ENCODE data around the gene TNRC6C. TPM values are rescaled to one million over a fixed set of nuclear protein-coding genes. Genes with fewer than 3 reads are reported as not detected.
A peak's percentile ranks its signal among the peaks of the same experiment; 100 is the strongest.
"Not testable (repeated sequence)": the region's sequence is repeated elsewhere in the genome, so short reads cannot be mapped to it uniquely, and the experiment has no call there.

The TNRC6C gene
- total RNA-seq, 2 experiments from 2014 or later, result 74.7 TPM

DNA sequence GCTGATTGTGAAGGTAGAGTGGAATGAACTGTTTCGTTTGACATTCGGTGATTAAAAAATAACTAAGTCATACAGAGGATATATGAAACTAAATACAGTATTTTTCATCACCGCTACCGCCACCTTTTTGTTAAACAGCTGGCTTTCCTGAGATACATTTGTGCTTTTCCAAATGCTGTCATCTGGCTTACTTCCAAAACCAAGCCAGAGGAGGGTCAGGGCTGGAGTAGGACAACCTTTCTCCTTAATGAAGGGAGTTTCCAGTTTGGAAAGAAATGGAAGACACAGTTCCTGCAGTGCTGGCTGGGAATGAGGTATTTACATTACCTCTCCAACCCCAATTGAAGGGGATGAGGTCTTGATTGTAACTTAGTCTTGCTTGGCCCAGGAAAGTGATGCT, 3.2 kb downstream of the TNRC6C start:
- H3K4me1 Mint-ChIP-seq, result peaks cover 52% of the 10 kb centered on the region
- H3K27ac Mint-ChIP-seq, result no peak overlapping the region
- ATAC-seq (ENCODE audit: low read depth), result no peak
- H3K27me3 Mint-ChIP-seq, result peaks cover 3% of the 10 kb centered on the region
- no peak for DNase-seq
- no peaks in the 10 kb centered on the region for H3K9me3 Mint-ChIP-seq
- peak overlapping the region; percentile 51 for H3K4me3 Mint-ChIP-seq
- POLR2A ChIA-PET, result no interaction called here
- H3K36me3 Mint-ChIP-seq, result peaks cover 3% of the 10 kb centered on the region

DNA sequence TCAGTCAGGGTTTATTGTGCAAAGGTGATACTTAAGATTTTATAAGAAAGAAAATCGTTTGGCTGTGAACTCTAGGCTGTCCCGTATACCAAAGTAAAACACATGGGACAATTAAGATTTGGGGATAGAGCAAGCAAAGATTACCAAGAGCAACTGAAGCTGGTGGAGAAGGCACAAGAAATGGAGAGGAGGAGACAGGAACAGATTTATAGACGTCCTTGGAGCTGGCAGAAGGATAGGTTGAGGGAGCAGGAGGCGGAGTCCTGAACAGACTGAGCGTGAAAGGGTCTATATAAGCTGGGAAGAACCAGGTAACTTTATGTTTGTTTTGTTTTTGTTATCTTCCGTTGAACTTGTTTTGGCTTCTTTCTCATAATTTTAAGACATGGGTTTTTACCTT, 3.8 kb downstream of the TNRC6C start:
- H3K9me3 Mint-ChIP-seq, result no peaks in the 10 kb centered on the region
- no peaks in the 10 kb centered on the region for H3K27me3 Mint-ChIP-seq
- H3K36me3 Mint-ChIP-seq, result peaks cover 3% of the 10 kb centered on the region
- H3K27ac Mint-ChIP-seq, result peak overlapping the region; percentile 15
- peak overlapping the region; percentile 24 for H3K4me3 Mint-ChIP-seq
- H3K4me1 Mint-ChIP-seq, result peaks cover 48% of the 10 kb centered on the region
- POLR2A ChIA-PET, result no interaction called here
- ATAC-seq (ENCODE audit: low read depth), result no peak
- DNase-seq, result no peak

DNA sequence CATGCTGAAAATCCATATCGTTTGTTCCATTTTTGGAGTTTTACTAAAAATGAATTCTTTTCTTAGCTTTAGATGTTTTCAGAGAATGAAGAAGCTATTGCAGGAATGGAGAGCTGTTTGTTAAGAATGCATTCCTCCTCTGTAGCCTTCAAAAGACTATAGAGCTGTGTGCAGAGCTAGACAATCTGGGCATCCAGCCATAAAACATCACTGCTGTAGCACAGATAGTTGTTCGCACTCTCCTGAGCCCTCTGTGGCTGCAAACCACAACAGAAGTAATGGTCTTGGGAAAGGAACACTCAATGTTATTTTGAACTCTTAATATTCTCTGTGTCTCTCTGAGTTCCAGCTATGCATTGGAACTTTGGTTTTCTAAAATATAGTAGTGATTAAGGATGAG, 4.9 kb downstream of the TNRC6C start:
- POLR2A ChIA-PET, result no interaction called here
- Mint-ChIP-seq H3K36me3 (peaks cover 3% of the 10 kb centered on the region), H3K4me1 (peaks cover 45% of the 10 kb centered on the region), H3K4me3 (peak overlapping the region; percentile 49), H3K27me3 (no peaks in the 10 kb centered on the region), H3K9me3 (no peaks in the 10 kb centered on the region), H3K27ac (no peak overlapping the region)
- no peak for DNase-seq
- peak; percentile 38 for ATAC-seq (ENCODE audit: low read depth)

DNA sequence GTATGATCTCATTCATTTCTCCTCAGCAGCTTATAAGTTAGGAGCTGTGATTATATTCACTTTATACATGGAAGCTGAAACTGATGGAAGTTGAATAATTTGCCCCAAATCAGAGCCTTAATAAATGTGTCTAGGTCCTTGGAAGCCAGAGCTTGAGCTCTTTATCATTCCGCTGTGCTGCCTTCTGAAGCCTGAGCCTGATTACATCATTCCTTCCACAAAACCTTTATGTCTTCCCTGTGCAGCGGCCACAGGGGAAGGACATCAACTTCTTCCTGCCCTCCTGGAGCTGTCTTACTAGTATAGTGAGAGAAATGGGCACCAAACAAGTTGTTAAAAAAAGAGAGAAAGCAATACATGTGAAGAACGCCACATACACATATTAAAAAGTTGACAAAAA, 6.8 kb downstream of the TNRC6C start:
- peaks cover 42% of the 10 kb centered on the region for H3K4me1 Mint-ChIP-seq
- peaks cover 4% of the 10 kb centered on the region for H3K36me3 Mint-ChIP-seq
- no peak overlapping the region for H3K27ac Mint-ChIP-seq
- no peaks in the 10 kb centered on the region for H3K27me3 Mint-ChIP-seq
- ATAC-seq (ENCODE audit: low read depth) (no peak), DNase-seq (no peak)
- POLR2A ChIA-PET, result no interaction called here
- H3K4me3 Mint-ChIP-seq, result no peak overlapping the region
- no peaks in the 10 kb centered on the region for H3K9me3 Mint-ChIP-seq

DNA sequence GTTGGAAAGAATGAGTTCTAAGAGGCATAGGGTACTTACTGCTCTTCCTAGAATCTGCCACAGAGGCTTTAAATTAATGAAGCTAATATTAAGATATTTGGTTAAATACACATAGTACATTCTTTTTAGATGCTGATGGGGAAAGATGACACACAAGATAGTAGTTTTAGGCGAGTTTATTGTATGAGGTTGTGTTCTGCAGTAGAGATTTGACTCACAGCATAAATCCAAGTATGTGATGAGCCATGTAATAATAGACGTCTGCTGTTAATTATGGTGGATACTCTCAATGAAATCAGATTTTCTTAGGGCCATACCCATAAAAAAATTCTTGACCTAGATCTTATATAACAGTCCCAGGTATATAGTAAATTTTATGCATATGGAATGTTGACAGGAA, 8.0 kb downstream of the TNRC6C start:
- H3K4me3 Mint-ChIP-seq, result no peak overlapping the region
- H3K27me3 Mint-ChIP-seq, result no peaks in the 10 kb centered on the region
- POLR2A ChIA-PET, result no interaction called here
- peaks cover 39% of the 10 kb centered on the region for H3K4me1 Mint-ChIP-seq
- peaks cover 8% of the 10 kb centered on the region for H3K36me3 Mint-ChIP-seq
- ATAC-seq (ENCODE audit: low read depth) (no peak), DNase-seq (no peak)
- no peaks in the 10 kb centered on the region for H3K9me3 Mint-ChIP-seq
- no peak overlapping the region for H3K27ac Mint-ChIP-seq

DNA sequence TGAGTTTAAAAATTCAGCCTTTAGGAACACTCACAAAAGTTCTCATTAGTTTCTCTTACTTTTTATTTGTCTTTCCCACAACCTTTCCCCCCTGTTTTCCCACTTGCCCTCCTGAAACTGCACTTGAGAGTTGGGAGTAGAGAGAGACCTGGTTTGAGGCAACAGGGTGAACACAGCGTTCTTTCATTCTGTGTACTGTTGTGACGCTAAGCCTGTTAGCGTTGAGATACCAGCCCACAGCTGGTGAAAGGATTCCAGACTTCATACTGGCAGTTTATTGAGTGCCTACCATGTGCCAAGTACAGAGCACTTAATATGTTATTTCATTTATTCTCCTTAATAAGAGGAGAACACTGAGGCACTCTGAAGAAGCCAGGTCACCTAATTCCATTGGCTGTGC, 10.3 kb downstream of the TNRC6C start:
- no peaks in the 10 kb centered on the region for H3K27me3 Mint-ChIP-seq
- H3K36me3 Mint-ChIP-seq, result peaks cover 14% of the 10 kb centered on the region
- ATAC-seq (ENCODE audit: low read depth), result no peak
- no peak overlapping the region for H3K27ac Mint-ChIP-seq
- peaks cover 25% of the 10 kb centered on the region for H3K4me1 Mint-ChIP-seq
- no peak for DNase-seq
- no peak overlapping the region for H3K4me3 Mint-ChIP-seq
- POLR2A ChIA-PET, result no interaction called here
- H3K9me3 Mint-ChIP-seq, result no peaks in the 10 kb centered on the region

DNA sequence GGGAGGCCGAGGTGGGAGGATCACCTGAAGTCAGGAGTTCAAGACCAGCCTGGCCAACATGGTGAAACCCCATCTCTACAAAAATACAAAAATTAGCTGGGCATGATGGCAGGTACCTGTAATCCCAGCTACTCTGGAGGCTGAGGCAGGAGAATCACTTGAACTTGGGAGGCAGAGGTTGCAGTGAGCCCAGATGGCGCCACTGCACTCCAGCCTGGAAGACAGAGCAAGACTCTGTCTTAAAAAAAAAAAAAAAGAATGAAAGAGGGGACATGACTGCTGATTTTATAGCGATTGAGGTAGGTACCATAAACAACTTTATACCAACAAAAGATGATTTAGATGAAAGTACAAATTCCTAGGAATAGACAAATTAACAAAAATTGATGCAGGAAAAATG, 13.8 kb downstream of the TNRC6C start:
- ATAC-seq (ENCODE audit: low read depth); POLR2A ChIA-PET; H3K27me3 Mint-ChIP-seq; H3K4me3 Mint-ChIP-seq; H3K9me3 Mint-ChIP-seq; DNase-seq; H3K27ac Mint-ChIP-seq; H3K4me1 Mint-ChIP-seq: not testable (repeated sequence)
- peaks cover 15% of the 10 kb centered on the region for H3K36me3 Mint-ChIP-seq

DNA sequence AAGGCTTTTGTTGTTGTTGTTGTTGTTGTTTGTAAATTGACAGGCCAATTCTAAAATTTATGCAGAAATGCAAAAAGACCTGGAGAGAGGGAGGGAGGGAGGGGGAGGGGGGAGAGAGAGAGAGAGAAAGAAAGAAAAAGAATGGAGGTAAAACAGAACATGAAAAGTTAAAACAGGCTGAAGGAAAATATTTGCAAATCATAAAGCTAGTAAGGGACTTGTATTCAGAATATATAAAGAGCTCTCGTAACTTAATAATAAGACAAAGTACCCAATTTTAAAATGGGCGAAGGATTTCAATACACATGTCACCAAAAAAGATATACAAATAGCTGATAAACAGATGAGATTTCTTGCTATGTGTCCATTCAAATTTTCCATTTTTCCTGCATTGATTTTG, 15.4 kb downstream of the TNRC6C start:
- Mint-ChIP-seq H3K4me3 (no peak overlapping the region), H3K9me3 (no peaks in the 10 kb centered on the region), H3K27me3 (no peaks in the 10 kb centered on the region), H3K36me3 (peaks cover 13% of the 10 kb centered on the region), H3K27ac (no peak overlapping the region), H3K4me1 (peaks cover 10% of the 10 kb centered on the region)
- DNase-seq (no peak), ATAC-seq (ENCODE audit: low read depth) (no peak)
- POLR2A ChIA-PET, result no interaction called here

DNA sequence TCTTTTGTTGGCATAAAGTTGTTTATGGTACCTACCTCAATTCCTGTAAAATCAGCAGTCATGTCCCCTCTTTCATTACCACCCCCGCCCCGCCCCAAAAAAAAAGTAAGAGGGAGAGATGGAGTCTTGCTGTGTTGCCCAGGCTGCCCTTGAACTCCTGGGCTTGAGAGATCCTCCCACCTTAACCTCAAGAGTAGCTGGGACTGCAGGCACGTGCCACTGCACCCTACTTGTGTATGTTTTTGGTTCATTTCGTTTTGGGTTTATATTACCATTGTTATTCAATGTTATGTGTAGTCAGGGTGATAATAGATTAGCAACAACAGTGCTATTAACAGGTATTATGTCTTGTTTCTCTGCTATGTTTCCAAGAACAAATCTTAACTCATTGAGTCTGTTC, 15.9 kb downstream of the TNRC6C start:
- ATAC-seq (ENCODE audit: low read depth) (no peak), DNase-seq (no peak)
- Mint-ChIP-seq H3K4me1 (peaks cover 10% of the 10 kb centered on the region), H3K27me3 (no peaks in the 10 kb centered on the region), H3K9me3 (no peaks in the 10 kb centered on the region), H3K27ac (no peak overlapping the region), H3K36me3 (peaks cover 13% of the 10 kb centered on the region), H3K4me3 (no peak overlapping the region)
- POLR2A ChIA-PET, result no interaction called here

DNA sequence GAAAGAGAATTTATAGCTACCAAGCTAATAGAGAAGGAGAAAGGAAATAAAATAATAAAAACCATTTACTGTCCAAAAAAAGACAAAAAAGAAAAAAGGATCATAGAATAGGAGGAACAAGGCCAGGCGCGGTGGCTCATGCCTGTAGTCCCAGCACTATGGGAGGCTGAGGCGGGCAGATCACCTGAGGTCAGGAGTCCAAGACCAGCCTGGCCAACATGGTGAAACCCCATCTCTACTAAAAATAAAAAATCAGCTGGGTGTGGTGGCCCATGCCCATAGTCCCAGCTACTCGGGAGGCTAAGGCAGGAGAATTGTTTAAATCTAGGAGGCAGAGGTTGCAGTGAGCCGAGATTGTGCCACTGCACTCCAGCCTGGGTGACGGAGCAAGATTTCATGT, 23.9 kb downstream of the TNRC6C start:
- H3K27me3 Mint-ChIP-seq; H3K27ac Mint-ChIP-seq; ATAC-seq (ENCODE audit: low read depth); H3K4me3 Mint-ChIP-seq; H3K4me1 Mint-ChIP-seq; H3K9me3 Mint-ChIP-seq; DNase-seq; POLR2A ChIA-PET: not testable (repeated sequence)
- peaks cover 32% of the 10 kb centered on the region for H3K36me3 Mint-ChIP-seq

DNA sequence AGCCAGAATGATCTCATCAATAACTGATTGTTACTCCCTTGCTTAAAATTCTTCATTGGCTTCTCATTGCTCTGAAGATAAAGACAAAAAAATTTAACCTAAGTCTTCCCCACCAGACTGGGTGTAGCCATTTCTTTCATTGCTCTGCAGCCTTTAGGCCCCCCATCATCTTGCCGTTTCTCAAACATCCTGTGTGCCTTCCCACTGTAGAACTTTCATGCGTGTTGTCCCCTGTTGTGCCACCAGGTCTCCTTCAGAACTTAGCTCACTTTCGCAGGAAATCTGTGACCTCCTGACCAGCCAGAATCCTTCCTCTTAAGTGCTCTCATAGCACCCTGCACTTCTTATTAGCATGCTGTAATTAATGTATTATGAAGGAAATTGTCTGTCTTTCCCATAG, 31.8 kb downstream of the TNRC6C start:
- peaks cover 7% of the 10 kb centered on the region for H3K36me3 Mint-ChIP-seq
- H3K27ac Mint-ChIP-seq, result no peak overlapping the region
- no peaks in the 10 kb centered on the region for H3K27me3 Mint-ChIP-seq
- POLR2A ChIA-PET, result no interaction called here
- H3K4me1 Mint-ChIP-seq, result peaks cover 27% of the 10 kb centered on the region
- H3K9me3 Mint-ChIP-seq, result no peaks in the 10 kb centered on the region
- H3K4me3 Mint-ChIP-seq, result no peak overlapping the region
- no peak for DNase-seq
- peak; percentile 26 for ATAC-seq (ENCODE audit: low read depth)

DNA sequence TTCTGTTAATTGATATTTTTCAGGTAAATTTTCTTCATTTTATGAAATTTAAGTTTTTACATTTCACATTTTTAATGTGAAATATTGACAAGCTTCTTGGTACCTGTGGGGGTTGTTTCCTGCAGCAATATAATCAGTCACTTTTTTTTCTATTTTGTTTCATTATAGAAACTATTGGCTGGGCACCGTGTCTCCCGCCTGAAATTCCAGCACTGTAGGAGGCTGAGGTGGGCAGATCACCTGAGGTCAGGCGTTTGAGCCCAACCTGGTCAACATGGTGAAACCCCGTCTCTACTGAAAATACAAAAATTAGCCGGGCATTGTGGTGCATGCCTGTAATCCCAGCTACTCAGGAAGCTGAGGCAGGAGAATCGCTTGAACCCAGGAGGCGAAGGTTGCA, 35.2 kb downstream of the TNRC6C start:
- H3K36me3 Mint-ChIP-seq; H3K27ac Mint-ChIP-seq; H3K27me3 Mint-ChIP-seq; ATAC-seq (ENCODE audit: low read depth); H3K9me3 Mint-ChIP-seq; DNase-seq; H3K4me3 Mint-ChIP-seq; POLR2A ChIA-PET: not testable (repeated sequence)
- H3K4me1 Mint-ChIP-seq, result peaks cover 26% of the 10 kb centered on the region

DNA sequence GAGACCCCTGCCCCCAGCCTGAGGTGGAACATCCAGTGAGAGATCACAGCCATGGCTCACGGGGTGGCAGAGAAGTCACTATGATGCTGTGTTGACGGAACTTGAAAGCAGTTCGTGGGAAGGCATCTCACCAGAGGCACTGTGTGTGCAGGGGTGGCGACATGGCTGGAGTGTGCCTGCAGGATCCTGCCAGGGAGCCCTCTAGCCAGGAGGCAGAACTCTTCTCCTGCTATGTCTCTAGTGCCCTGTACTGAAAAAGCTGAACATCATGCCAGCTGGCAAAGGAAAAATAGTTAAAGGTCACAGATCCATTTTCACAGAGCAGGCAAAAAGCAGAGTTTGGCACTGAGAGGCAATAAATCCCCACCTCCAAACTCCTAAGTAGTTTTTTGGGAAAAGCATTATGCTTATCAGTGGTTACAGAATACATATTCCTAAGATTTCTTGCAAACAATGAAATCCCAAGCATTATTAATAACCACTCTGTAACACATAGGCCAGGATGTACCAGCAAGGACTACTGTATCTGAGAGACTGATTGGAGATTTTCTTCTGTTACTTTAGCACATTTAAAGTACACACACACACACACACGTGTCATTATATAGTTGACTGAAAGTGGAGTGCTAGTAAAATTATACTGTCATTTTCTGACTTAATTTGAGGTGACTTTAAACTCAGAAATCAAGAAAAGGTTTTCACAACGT, 36.8 kb downstream of the TNRC6C start:
- no peak for DNase-seq
- ATAC-seq (ENCODE audit: low read depth), result no peak

DNA sequence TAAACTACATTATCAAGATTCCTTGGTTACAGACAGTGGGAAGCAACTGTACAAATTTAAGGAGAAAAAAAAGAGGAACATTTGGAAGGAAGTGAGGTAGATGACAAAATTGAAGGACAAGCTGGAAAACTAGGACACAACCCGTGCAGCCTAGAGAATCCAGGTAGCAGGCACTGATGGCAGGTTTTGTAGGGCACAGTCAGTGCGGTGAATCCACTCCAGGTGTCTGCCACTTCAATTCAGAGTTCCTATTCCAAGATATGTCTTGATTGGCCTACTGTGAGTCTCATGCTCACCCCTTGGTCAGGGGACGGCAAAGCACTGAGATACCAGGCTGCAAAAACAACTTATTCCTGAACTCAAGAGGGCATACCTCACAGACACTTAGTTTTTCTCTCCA, 37.8 kb downstream of the TNRC6C start:
- Mint-ChIP-seq H3K27me3 (no peaks in the 10 kb centered on the region), H3K4me3 (no peak overlapping the region), H3K9me3 (no peaks in the 10 kb centered on the region), H3K27ac (no peak overlapping the region), H3K4me1 (peaks cover 14% of the 10 kb centered on the region), H3K36me3 (peaks cover 6% of the 10 kb centered on the region)
- no peak for ATAC-seq (ENCODE audit: low read depth)
- no peak for DNase-seq
- POLR2A ChIA-PET, result no interaction called here

More for the DNA sequence above, 36.8 kb downstream of the TNRC6C start:
- POLR2A ChIA-PET, result no interaction called here
- H3K4me3 Mint-ChIP-seq, result no peak overlapping the region
- peaks cover 18% of the 10 kb centered on the region for H3K4me1 Mint-ChIP-seq
- no peaks in the 10 kb centered on the region for H3K27me3 Mint-ChIP-seq
- peaks cover 6% of the 10 kb centered on the region for H3K36me3 Mint-ChIP-seq
- no peak overlapping the region for H3K27ac Mint-ChIP-seq
- no peaks in the 10 kb centered on the region for H3K9me3 Mint-ChIP-seq

Data from activated naive CD8-positive, alpha-beta T cell treated with anti-CD3 and anti-CD28 coated beads, Interleukin-2, amount 10 ng/mL, durations not matched to agents 7 days and 5 days (primary cell).